Measurements from ENCODE around the gene GSS. TPM values are rescaled to one million over a fixed set of nuclear protein-coding genes. Genes with fewer than 3 reads are reported as not detected.

GSS gene
- total and polyA plus RNA-seq, 12 donors: 52.4 to 120 (median 79.6) TPM

- Histone ChIP-seq H3K36me3 (replicated peaks in 1 of 2) (peaks cover 0 to 60% of the 10 kb centered on the region in 2 donors), H3K4me1 (replicated peaks in 1 of 2) (peaks cover 0 to under 1% of the 10 kb centered on the region in 2 donors), H3K9me3 (replicated peaks in 1 of 3) (no peaks in the 10 kb centered on the region), H3K4me3 (no peak overlapping the region), H3K27me3 (no peaks in the 10 kb centered on the region), H3K27ac (no peak overlapping the region)
- intact Hi-C loops (cut with DNase I): no loop called here
- WGBS, 4 donors: 91 to 95% (median 93%) methylated on average over 2 of the region's 2 CpGs
- TF ChIP-seq POLR2A (IDR thresholded peaks at IDR 0.05): no peak
- TF ChIP-seq, protein P1, sequence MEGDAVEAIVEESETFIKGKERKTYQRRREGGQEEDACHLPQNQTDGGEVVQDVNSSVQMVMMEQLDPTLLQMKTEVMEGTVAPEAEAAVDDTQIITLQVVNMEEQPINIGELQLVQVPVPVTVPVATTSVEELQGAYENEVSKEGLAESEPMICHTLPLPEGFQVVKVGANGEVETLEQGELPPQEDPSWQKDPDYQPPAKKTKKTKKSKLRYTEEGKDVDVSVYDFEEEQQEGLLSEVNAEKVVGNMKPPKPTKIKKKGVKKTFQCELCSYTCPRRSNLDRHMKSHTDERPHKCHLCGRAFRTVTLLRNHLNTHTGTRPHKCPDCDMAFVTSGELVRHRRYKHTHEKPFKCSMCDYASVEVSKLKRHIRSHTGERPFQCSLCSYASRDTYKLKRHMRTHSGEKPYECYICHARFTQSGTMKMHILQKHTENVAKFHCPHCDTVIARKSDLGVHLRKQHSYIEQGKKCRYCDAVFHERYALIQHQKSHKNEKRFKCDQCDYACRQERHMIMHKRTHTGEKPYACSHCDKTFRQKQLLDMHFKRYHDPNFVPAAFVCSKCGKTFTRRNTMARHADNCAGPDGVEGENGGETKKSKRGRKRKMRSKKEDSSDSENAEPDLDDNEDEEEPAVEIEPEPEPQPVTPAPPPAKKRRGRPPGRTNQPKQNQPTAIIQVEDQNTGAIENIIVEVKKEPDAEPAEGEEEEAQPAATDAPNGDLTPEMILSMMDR (IDR thresholded peaks at IDR 0.05): no peak
- no peak for DNase-seq
These were observed 27.2 kb downstream of the GSS start for GRCh38 chr20:34928411-34928810.

DNA sequence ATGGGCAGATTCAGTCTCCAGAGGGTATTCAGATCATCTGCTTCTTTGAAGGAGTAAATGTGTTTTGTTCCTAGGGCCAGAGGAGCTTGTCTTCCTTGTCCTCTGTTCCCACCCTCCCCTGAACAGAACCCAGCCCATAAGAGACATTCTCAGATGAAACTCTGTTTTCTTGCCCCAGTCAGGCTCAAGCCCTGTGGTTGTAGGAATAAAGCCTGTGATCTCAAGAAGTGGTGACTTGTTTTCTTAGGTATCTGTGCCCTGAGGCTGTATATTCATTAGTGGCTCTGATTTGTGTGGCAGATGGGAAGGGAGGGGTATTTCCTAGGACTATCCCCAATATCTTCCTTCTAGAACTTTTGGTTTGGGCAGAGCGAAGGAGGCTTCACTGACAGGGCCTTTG is 27.9 kb downstream of the GSS start:
- H3K36me3 ChIP-seq (replicated peaks in 1 of 2): peaks cover 0 to 60% of the 10 kb centered on the region in 2 donors
- no peak overlapping the region for H3K4me3 ChIP-seq
- H3K27ac ChIP-seq: no peak overlapping the region
- H3K27me3 ChIP-seq: no peaks in the 10 kb centered on the region
- 92 to 100% (median 94%) methylated on average over 1 of the region's 1 CpG for WGBS, 4 donors
- intact Hi-C loops (cut with DNase I): no loop called here
- TF ChIP-seq POLR2A (IDR thresholded peaks at IDR 0.05): no peak
- TF ChIP-seq, protein P1 (IDR thresholded peaks at IDR 0.05): no peak
- H3K4me1 ChIP-seq (replicated peaks in 1 of 2): peaks cover 6 to 7% of the 10 kb centered on the region in 2 donors
- no peak for DNase-seq
- H3K9me3 ChIP-seq (replicated peaks in 1 of 3): no peaks in the 10 kb centered on the region

DNA sequence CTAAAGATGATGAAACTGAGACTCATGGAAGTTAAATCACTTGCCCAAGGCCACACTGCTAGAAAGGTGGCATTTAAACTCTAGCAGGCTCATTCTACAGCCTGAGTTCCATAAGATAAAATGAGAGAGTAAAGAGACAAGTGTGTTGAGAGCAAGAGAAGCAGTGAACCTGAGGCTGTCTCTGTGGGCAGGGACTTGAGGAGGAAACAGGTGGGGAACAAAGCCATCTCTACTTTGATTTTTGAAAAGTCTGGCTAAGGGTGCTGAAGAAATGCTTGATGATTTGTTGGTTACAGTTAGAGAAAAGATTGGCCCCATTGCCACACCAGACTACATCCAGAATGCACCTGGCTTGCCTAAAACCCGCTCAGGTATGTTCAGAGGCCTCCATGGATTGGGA is 29.0 kb downstream of the GSS start:
- no peak for DNase-seq
- Histone ChIP-seq H3K4me3 (no peak overlapping the region), H3K9me3 (replicated peaks in 1 of 3) (no peaks in the 10 kb centered on the region), H3K36me3 (replicated peaks in 1 of 2) (peaks cover 0 to 63% of the 10 kb centered on the region in 2 donors), H3K27ac (no peak overlapping the region), H3K27me3 (no peaks in the 10 kb centered on the region), H3K4me1 (replicated peaks in 1 of 2) (peaks cover 13 to 14% of the 10 kb centered on the region in 2 donors)
- intact Hi-C loops (cut with DNase I): no loop called here
- TF ChIP-seq POLR2A (IDR thresholded peaks at IDR 0.05): no peak
- TF ChIP-seq, protein P1 (IDR thresholded peaks at IDR 0.05): no peak
- 97 to 100% (median 100%) methylated on average over 1 of the region's 1 CpG for WGBS, 4 donors

- intact Hi-C loops (cut with DNase I): no loop called here
- Histone ChIP-seq H3K36me3 (replicated peaks in 1 of 2) (peaks cover 0 to 69% of the 10 kb centered on the region in 2 donors), H3K27me3 (no peaks in the 10 kb centered on the region), H3K27ac (no peak overlapping the region), H3K4me1 (replicated peaks in 1 of 2) (peaks cover 13 to 14% of the 10 kb centered on the region in 2 donors), H3K9me3 (replicated peaks in 1 of 3) (no peaks in the 10 kb centered on the region), H3K4me3 (no peak overlapping the region)
- DNase-seq: no peak
- 81 to 100% (median 100%) methylated on average over 1 of the region's 1 CpG for WGBS, 4 donors
- TF ChIP-seq POLR2A (IDR thresholded peaks at IDR 0.05): no peak
- TF ChIP-seq, protein P1 (IDR thresholded peaks at IDR 0.05): no peak
These were observed 29.6 kb downstream of the GSS start for GRCh38 chr20:34925981-34926380.
